ENCODE measurements around the gene SH2D2A.

- TF ChIP-seq POLR2A (IDR thresholded peaks at IDR 0.05; ENCODE audit: low read length) = no peak
- no peak for TF ChIP-seq GATA1 (IDR thresholded peaks at IDR 0.05; ENCODE audit: low read depth, low read length)
These were observed 9.9 kb downstream of the SH2D2A start for GRCh38 chr1:156806512-156807440.

All from erythroblast (primary cell).